ENCODE measurements around the gene MYRIP.

DNA sequence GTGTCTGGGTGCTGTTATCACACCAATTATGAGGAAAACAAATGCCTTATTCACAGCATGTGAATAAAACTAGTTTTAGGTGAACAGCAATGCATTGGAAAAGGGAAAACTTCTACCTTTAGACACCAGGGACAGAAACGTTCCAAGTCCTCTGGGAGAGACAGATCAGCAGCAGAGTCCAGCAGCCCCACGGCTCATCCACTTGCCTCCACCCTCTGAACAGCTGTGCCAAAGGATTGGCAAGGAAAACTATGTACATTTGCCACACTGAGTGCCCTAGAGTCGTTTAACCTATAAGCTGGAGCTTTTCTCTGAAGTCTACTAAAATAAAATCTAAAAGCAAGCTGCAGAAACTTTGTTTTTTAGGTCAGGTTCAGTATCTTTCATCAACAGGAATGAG, 392.4 kb downstream of the MYRIP start:
- TF ChIP-seq CTCF (IDR thresholded peaks at IDR 0.05; ENCODE audit: low read depth, low read length, missing input control) (no peak), YY1 (IDR thresholded peaks at IDR 0.05) (no peak), JUND (IDR thresholded peaks at IDR 0.05) (no peak)
- TF ChIP-seq, protein P1, sequence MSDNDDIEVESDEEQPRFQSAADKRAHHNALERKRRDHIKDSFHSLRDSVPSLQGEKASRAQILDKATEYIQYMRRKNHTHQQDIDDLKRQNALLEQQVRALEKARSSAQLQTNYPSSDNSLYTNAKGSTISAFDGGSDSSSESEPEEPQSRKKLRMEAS (IDR thresholded peaks at IDR 0.05): no peak

Measured in liver (tissue), 3 donors.